Body of pancreas (tissue), 4 donors: ENCODE results near the gene AKIRIN1.

Experiments
- CTCF ChIP-seq, 7 experiments: fragments of 450-650 bp in 4 of 7; fragments of 200-600 bp in 3 of 7; sonication (generic) in 3 of 7; IDR thresholded peaks; one replicate each; pipeline ENCODE4 v1.5.1; 2016 to 2019; ENCODE audit warnings: antibody characterized with exemption in 7 of 7
- POLR2A ChIP-seq, 3 donors: fragments of 450-650 bp; IDR thresholded peaks; one replicate each; pipeline ENCODE4 v1.6.1; 2016; ENCODE audit warnings: antibody characterized with exemption in 3 of 3, mild to moderate bottlenecking in 2 of 3

- TF ChIP-seq CTCF (IDR thresholded peaks at IDR 0.05) (no peak), POLR2A (IDR thresholded peaks at IDR 0.05) (no peak)
Measured at GRCh38 chr1:39050001-39050400, 58.9 kb downstream of the AKIRIN1 start.
